ENCODE measurements around the gene SAE1. TPM values are rescaled to one million over a fixed set of nuclear protein-coding genes. Genes with fewer than 3 reads are reported as not detected.

SAE1 gene
- total and polyA plus RNA-seq, 11 donors: 15.7 to 84.1 (median 49.7) TPM

DNA sequence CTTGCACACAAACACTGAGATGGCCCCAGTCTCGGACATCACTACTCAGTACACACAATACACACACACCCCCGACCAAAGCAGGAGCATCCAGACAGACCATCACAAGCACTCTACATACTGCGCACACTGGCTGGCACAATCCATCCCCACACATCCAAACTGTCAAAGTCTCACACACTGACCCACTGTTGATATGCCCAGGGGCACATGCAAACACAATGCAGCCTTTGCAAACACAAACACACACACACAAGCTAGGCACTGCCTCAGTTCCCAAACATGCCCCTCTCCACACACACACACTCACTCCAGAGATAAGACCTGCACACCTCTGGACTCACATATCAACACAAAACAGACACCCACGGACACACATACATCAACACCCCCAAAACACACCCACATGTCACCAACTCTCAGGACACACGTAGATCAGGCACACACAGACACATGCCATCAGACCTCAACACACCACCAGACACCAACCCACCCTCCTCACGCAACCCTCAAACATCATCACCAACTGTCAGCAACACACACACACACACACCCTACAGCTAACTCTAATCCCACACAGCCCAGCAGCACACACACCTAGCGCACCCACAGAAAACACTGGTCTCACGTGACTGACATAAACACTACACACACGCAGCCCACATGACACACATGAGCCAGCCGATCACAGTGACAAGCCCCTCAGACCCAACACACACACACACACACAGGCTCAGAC, 98.5 kb downstream of the SAE1 start:
- H3K4me1 ChIP-seq: peaks cover 0 to 67% (median 36%) of the 10 kb centered on the region in 12 donors
- peak overlapping the region; percentile 97 to 100 (median 100) for H3K27ac ChIP-seq
- intact Hi-C loops (cut with DNase I): loop anchor here in 1 of 10 donors (5.0 kb wide), 1 partner anchor 72 kb away; no protein-coding TSS in a partner anchor
- H3K9me3 ChIP-seq: no peaks in the 10 kb centered on the region
- TF ChIP-seq POLR2A (IDR thresholded peaks at IDR 0.05) (no peak), CTCF (IDR thresholded peaks at IDR 0.05) (no peak)
- 8 to 19% (median 19%) methylated on average over 9 to 10 of the region's 10 CpGs for whole genome bisulfite sequencing, 4 donors
- DNase-seq (no peak), ATAC-seq (no peak)
- no peaks in the 10 kb centered on the region for H3K27me3 ChIP-seq
- H3K4me3 ChIP-seq: peak overlapping the region in 11 of 12 donors; percentile 44 to 99 (median 96)
- peaks cover 0 to 16% (median 0%) of the 10 kb centered on the region in 9 donors for H3K36me3 ChIP-seq

GRCh38 chr19:47229676-47230053, 99.0 kb downstream of the SAE1 start:
- intact Hi-C loops (cut with DNase I): loop anchor here in 2 of 10 donors (2.0 to 5.0 kb wide), 2 partner anchors 15 to 72 kb away; no protein-coding TSS in a partner anchor
- Histone ChIP-seq H3K4me1 (peaks cover 0 to 67% (median 36%) of the 10 kb centered on the region in 12 donors), H3K4me3 (peak overlapping the region; percentile 72 to 99 (median 96)), H3K27ac (peak overlapping the region in 11 of 12 donors; percentile 61 to 100 (median 99)), H3K9me3 (no peaks in the 10 kb centered on the region), H3K36me3 (peaks cover 0 to 10% (median 0%) of the 10 kb centered on the region in 9 donors), H3K27me3 (no peaks in the 10 kb centered on the region)
- no peak for TF ChIP-seq POLR2A (IDR thresholded peaks at IDR 0.05)
- TF ChIP-seq CTCF (IDR thresholded peaks at IDR 0.05): no peak
- ATAC-seq: no peak
- no peak for DNase-seq
- 3 to 11% (median 7%) methylated on average over 9 of the region's 9 CpGs for WGBS, 4 donors

DNA sequence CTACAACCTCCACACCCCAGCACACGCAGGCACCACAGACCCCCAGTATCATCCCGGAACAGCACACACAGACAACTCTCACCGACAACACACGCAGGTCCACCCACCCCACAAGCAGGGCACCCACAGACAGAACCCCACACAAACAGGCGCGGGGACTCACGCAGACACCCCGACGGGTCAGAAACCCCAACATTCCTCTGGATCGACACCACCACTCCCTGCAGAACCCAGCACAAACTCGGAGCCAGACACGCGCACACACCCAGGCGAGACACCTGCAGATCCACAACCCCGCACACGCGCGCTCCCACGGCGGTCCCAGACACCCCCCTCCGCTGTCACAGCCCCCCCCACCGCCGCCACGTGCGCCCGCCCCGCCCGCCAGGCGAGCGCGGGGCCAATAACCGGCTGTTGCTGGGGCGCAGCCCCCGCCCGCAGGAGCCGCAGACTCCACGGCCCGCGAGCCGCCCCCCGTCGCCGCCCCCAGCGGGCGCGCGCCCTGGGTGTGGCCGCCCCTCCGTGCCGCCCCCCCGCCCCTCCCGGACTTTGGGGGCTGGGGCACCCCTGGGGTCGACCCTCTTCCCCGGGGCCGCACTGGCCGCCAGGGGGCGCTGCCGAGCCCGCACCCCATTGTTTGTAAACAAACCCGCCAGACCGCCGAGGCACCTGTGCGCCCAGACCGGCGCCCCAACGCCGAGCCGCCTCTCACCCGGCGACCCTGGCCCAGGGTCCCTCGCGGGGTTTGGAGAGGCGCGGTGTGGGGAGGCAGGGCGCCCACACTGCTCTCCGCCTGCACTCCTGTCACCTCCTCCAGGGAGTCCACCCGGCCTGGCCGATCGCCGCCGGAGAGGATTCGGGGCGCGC, 99.7 kb downstream of the SAE1 start:
- H3K9me3 ChIP-seq: no peaks in the 10 kb centered on the region
- intact Hi-C loops (cut with DNase I): loop anchor here in 1 of 10 donors (2.0 kb wide), 1 partner anchor 15 kb away; no protein-coding TSS in a partner anchor
- no peaks in the 10 kb centered on the region for H3K27me3 ChIP-seq
- peak; percentile 67 to 97 (median 82) for TF ChIP-seq CTCF (IDR thresholded peaks at IDR 0.05)
- no peak for TF ChIP-seq POLR2A (IDR thresholded peaks at IDR 0.05)
- peaks cover 0 to 66% (median 36%) of the 10 kb centered on the region in 12 donors for H3K4me1 ChIP-seq
- peak overlapping the region; percentile 72 to 99 (median 96) for H3K4me3 ChIP-seq
- DNase-seq: peak; percentile 55 to 88 (median 76)
- no peak for ATAC-seq
- H3K27ac ChIP-seq: peak overlapping the region; percentile 61 to 100 (median 96)
- WGBS, 4 donors: 1 to 4% (median 3%) methylated on average over 17 to 84 of the region's 84 CpGs
- peaks cover 0 to 4% (median 0%) of the 10 kb centered on the region in 9 donors for H3K36me3 ChIP-seq

All from heart left ventricle (tissue), 16 donors.